Measurements from ENCODE around the gene ICA1. TPM values are rescaled to one million over a fixed set of nuclear protein-coding genes. Genes with fewer than 3 reads are reported as not detected.

The ICA1 gene
- total and polyA plus RNA-seq, 2 donors (not counting 3 experiments of a cell fraction or from before 2014, with no cell fraction given) = 19.0 to 47.1 TPM

GRCh38 chr7:8136051-8136730 lies 125.8 kb downstream of the ICA1 start:
- no peak overlapping the region for H3K27ac ChIP-seq (ENCODE audit: insufficient read depth, low read depth, low read length)
- DNase-seq (ENCODE audit: low read depth, low spot score) (no peak), FAIRE-seq (no peak)
- H3K9ac ChIP-seq (replicated peaks; ENCODE audit: extremely low read depth, insufficient read depth, low read length) = no peak overlapping the region
- ChIA-PET CTCF (interaction anchor here (1.3 kb wide), 1 partner anchor 13 kb away, joined by 3 read pairs; no protein-coding TSS in a partner anchor), POLR2A (no interaction called here)
- H3K27me3 ChIP-seq (ENCODE audit: control insufficient read depth in 2 of 2, insufficient read depth in 2 of 2, low read length in 2 of 2) = no peaks in the 10 kb centered on the region
- intact Hi-C loops (cut with micrococcal nuclease) = no loop called here
- H4K20me1 ChIP-seq (replicated peaks; ENCODE audit: control insufficient read depth, extremely low read depth, insufficient read depth, low read length) = no peaks in the 10 kb centered on the region
- no TSS peak for BruUV-seq (replicated peaks)
- TF ChIP-seq MYC (IDR thresholded peaks at IDR 0.05; ENCODE audit: low read depth, low read length) (no peak), MAX (IDR thresholded peaks at IDR 0.05; ENCODE audit: insufficient read depth, insufficient read length) (no peak), EZH2 (IDR thresholded peaks at IDR 0.05; ENCODE audit: borderline replicate concordance, low read depth, low read length, severe bottlenecking) (no peak), FOS (IDR thresholded peaks at IDR 0.05; ENCODE audit: borderline replicate concordance, insufficient read depth, low read length) (no peak), POLR2A (IDR thresholded peaks at IDR 0.05; ENCODE audit: low read depth, low read length) (no peak)
- peaks cover 0 to 3% of the 10 kb centered on the region in 2 experiments for H3K36me3 ChIP-seq (ENCODE audit: control insufficient read depth in 2 of 2, extremely low read depth in 1 of 2, insufficient read depth in 2 of 2, low read length in 2 of 2)
- H3K4me2 ChIP-seq (ENCODE audit: insufficient read depth, low read length) = no peak overlapping the region
- no peaks in the 10 kb centered on the region for H3K79me2 ChIP-seq (ENCODE audit: control insufficient read depth, insufficient read depth, low read length)
- H3K9me3 ChIP-seq (replicated peaks; ENCODE audit: control insufficient read depth, insufficient read depth, low read length) = no peaks in the 10 kb centered on the region
- no peaks in the 10 kb centered on the region for H3K9me1 ChIP-seq (replicated peaks; ENCODE audit: control insufficient read depth, extremely low read depth, insufficient read depth, low read length)
- dilution Hi-C loops (cut with MboI; ENCODE audit: extremely low pct_ligation_motif_present, low sequenced_read_pairs) = no loop called here
- no peak overlapping the region for H2AFZ ChIP-seq (ENCODE audit: low read depth, low read length)
- H3K4me3 ChIP-seq (replicated peaks in 1 of 3; ENCODE audit: insufficient read depth in 1 of 3, low read depth in 1 of 3, low read length in 3 of 3) = no peak overlapping the region
- H3K4me1 ChIP-seq (ENCODE audit: control insufficient read depth, extremely low read depth, insufficient read depth, low read length) = no peaks in the 10 kb centered on the region

GRCh38 chr7:8135417-8135816 lies 126.5 kb downstream of the ICA1 start:
- H3K4me3 ChIP-seq (replicated peaks in 1 of 3; ENCODE audit: insufficient read depth in 1 of 3, low read depth in 1 of 3, low read length in 3 of 3) = no peak overlapping the region
- DNase-seq (ENCODE audit: low read depth, low spot score) (no peak), FAIRE-seq (no peak)
- ChIA-PET CTCF (interaction anchor here (0.6 to 1.3 kb wide), 2 partner anchors 14 to 540 kb away, joined by 3 read pairs; no protein-coding TSS in a partner anchor), POLR2A (no interaction called here)
- H3K4me2 ChIP-seq (ENCODE audit: insufficient read depth, low read length) = no peak overlapping the region
- H3K9me1 ChIP-seq (replicated peaks; ENCODE audit: control insufficient read depth, extremely low read depth, insufficient read depth, low read length) = no peaks in the 10 kb centered on the region
- no peak overlapping the region for H3K9ac ChIP-seq (replicated peaks; ENCODE audit: extremely low read depth, insufficient read depth, low read length)
- no peaks in the 10 kb centered on the region for H3K4me1 ChIP-seq (ENCODE audit: control insufficient read depth, extremely low read depth, insufficient read depth, low read length)
- intact Hi-C loops (cut with micrococcal nuclease) (no loop called here), dilution Hi-C loops (cut with MboI; ENCODE audit: extremely low pct_ligation_motif_present, low sequenced_read_pairs) (no loop called here)
- no peak for TF ChIP-seq MAX (IDR thresholded peaks at IDR 0.05; ENCODE audit: insufficient read depth, insufficient read length)
- TF ChIP-seq FOS (IDR thresholded peaks at IDR 0.05; ENCODE audit: borderline replicate concordance, insufficient read depth, low read length) = no peak
- TF ChIP-seq CTCF (IDR thresholded peaks at IDR 0.05; ENCODE audit: extremely low read depth in 1 of 2, insufficient read depth in 1 of 2, low read depth in 1 of 2, low read length in 2 of 2) = no peak
- no peak for TF ChIP-seq JUN (IDR thresholded peaks at IDR 0.05; ENCODE audit: borderline replicate concordance, insufficient read depth, insufficient read length, low read depth)
- TF ChIP-seq POLR2AphosphoS5 (IDR thresholded peaks at IDR 0.05; ENCODE audit: insufficient read depth, low read depth, low read length) = no peak
- no peak for TF ChIP-seq EZH2 (IDR thresholded peaks at IDR 0.05; ENCODE audit: borderline replicate concordance, low read depth, low read length, severe bottlenecking)
- no peaks in the 10 kb centered on the region for H4K20me1 ChIP-seq (replicated peaks; ENCODE audit: control insufficient read depth, extremely low read depth, insufficient read depth, low read length)
- peaks cover 0 to 2% of the 10 kb centered on the region in 2 experiments for H3K36me3 ChIP-seq (ENCODE audit: control insufficient read depth in 2 of 2, extremely low read depth in 1 of 2, insufficient read depth in 2 of 2, low read length in 2 of 2)
- no peaks in the 10 kb centered on the region for H3K79me2 ChIP-seq (ENCODE audit: control insufficient read depth, insufficient read depth, low read length)
- no peaks in the 10 kb centered on the region for H3K9me3 ChIP-seq (replicated peaks; ENCODE audit: control insufficient read depth, insufficient read depth, low read length)
- no peak overlapping the region for H3K27ac ChIP-seq (ENCODE audit: insufficient read depth, low read depth, low read length)
- no peaks in the 10 kb centered on the region for H3K27me3 ChIP-seq (ENCODE audit: control insufficient read depth in 2 of 2, insufficient read depth in 2 of 2, low read length in 2 of 2)
- BruUV-seq (replicated peaks) = no TSS peak
- no peak overlapping the region for H2AFZ ChIP-seq (ENCODE audit: low read depth, low read length)

All from endothelial cell of umbilical vein (primary cell).